Adrenal gland (tissue), 5 donors: ENCODE measurements around the gene GYPB.
"Not testable (repeated sequence)": the region's sequence is repeated elsewhere in the genome, so short reads cannot be mapped to it uniquely, and the experiment has no call there.

ENCODE experiments used
- POLR2A ChIP-seq, 2 donors: fragments of 450-650 bp; IDR thresholded peaks; one replicate each; pipeline ENCODE4 v1.6.1; 2017; ENCODE audit warnings: antibody characterized with exemption in 2 of 2, mild to moderate bottlenecking in 2 of 2, moderate library complexity in 1 of 2
- TF ChIP-seq, protein P1 (sequence below), 6 experiments: fragments of 450-650 bp in 4 of 6; fragments of 200-600 bp in 2 of 6; sonication (generic) in 1 of 6; IDR thresholded peaks; 1 replicate in 5 of 6; 2 replicates in 1 of 6; pipeline versions ENCODE4 v1.5.1 to v1.8.0; 2016 to 2021; ENCODE audit warnings: antibody characterized with exemption in 6 of 6, mild to moderate bottlenecking in 2 of 6, moderate library complexity in 1 of 6
- donor health status: DM: no; HTN: no; CAD: no.

DNA sequence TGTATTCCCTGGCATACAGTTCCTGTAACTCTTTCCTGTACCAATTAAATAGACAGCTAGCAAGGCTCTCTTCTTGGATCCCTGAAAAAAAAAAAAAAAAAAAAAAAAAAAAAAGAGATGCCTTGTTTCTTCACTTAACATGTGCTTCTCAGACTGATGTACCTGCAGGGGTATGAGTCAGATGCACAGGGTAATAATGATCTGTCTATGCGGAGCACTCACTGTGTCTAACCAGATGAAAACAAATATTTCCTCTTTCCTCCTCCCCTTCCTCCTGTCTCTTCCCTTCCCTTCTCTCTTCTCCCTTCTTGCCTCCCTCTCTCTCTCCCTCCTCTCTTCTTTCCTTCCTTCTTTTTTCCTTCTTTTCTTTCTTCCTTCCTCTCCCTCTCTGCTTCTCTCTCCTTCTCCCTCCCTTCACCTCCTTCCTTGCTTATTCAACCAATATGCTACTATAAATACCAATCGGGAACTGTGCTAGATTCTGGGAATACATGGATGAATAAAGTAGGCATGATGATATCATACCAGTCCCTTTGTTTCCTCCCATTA is 3.0 kb downstream of the GYPB start:
- TF ChIP-seq, protein P1, sequence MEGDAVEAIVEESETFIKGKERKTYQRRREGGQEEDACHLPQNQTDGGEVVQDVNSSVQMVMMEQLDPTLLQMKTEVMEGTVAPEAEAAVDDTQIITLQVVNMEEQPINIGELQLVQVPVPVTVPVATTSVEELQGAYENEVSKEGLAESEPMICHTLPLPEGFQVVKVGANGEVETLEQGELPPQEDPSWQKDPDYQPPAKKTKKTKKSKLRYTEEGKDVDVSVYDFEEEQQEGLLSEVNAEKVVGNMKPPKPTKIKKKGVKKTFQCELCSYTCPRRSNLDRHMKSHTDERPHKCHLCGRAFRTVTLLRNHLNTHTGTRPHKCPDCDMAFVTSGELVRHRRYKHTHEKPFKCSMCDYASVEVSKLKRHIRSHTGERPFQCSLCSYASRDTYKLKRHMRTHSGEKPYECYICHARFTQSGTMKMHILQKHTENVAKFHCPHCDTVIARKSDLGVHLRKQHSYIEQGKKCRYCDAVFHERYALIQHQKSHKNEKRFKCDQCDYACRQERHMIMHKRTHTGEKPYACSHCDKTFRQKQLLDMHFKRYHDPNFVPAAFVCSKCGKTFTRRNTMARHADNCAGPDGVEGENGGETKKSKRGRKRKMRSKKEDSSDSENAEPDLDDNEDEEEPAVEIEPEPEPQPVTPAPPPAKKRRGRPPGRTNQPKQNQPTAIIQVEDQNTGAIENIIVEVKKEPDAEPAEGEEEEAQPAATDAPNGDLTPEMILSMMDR (IDR thresholded peaks at IDR 0.05), result not testable (repeated sequence)
- not testable (repeated sequence) for TF ChIP-seq POLR2A (IDR thresholded peaks at IDR 0.05)
